GM10248 (cell line): Measurements from ENCODE around the gene CRTC1.

ENCODE experiments used
- CTCF ChIA-PET: fragments of 300-600 bp; sonication (Branson Sonifier 250); formaldehyde crosslinking; extraction: SDS; loops from one replicate; lab custom pipeline; 2021; ENCODE audit warnings: antibody characterized with exemption; lab: Yijun Ruan, JAX
- POLR2A ChIA-PET: fragments of 350-650 bp; sonication (Branson Sonifier 250); formaldehyde crosslinking; extraction: SDS; loops from one replicate; lab custom pipeline; 2020; ENCODE audit warnings: antibody characterized with exemption; lab: Yijun Ruan, JAX
- DNase-seq: peaks from one replicate; pipeline ENCODE4 v3.0.0; 2012; ENCODE audit errors: extremely low spot score
- TF ChIP-seq, protein P1 (sequence below): IDR thresholded peaks from 2 replicates; pipeline ENCODE4 v1.5.1; 2012; ENCODE audit warnings: mild to moderate bottlenecking, low read depth; ENCODE audit errors: extremely low read depth, missing control alignments, control extremely low read depth

CRTC1 gene

DNA sequence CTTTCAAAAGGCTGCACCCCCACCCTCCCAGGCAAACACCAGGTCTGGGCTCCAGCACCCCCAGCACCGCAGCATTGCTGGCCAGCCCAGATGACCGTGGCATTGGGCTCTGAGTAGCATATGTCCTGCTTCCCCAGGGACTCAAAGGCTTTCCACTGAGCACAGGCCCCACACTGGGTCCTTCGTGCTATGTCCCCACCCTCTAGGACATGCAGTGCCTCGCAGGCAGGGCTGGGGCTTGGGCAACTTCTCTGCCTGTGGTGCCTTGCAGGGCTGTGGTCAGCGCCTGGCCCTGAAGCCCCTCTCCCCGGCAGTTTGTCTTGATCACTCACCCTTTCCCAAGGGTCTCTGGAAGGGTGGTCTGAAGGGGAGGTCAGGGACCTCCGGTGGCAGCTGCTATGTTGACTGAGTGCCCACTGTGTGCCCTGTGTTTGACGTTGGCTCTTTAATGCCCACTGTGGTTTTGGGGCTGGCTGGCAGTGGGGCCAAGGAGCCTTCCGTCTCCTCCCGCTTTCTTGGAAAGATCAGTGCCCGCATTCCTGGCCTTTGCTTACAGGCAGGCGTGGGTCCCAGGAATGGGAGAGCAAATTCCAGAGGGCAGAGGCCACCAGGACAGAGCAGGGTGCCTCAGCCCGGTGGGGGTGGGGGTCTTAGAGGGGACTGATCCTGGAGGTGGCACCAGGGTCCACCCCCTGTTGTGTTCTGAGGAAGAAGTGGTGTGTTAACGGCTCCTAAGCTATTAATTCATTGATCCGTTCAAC is 20.3 kb upstream of the CRTC1 start:
- TF ChIP-seq, protein P1, sequence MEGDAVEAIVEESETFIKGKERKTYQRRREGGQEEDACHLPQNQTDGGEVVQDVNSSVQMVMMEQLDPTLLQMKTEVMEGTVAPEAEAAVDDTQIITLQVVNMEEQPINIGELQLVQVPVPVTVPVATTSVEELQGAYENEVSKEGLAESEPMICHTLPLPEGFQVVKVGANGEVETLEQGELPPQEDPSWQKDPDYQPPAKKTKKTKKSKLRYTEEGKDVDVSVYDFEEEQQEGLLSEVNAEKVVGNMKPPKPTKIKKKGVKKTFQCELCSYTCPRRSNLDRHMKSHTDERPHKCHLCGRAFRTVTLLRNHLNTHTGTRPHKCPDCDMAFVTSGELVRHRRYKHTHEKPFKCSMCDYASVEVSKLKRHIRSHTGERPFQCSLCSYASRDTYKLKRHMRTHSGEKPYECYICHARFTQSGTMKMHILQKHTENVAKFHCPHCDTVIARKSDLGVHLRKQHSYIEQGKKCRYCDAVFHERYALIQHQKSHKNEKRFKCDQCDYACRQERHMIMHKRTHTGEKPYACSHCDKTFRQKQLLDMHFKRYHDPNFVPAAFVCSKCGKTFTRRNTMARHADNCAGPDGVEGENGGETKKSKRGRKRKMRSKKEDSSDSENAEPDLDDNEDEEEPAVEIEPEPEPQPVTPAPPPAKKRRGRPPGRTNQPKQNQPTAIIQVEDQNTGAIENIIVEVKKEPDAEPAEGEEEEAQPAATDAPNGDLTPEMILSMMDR: no peak
- CTCF ChIA-PET: no interaction called here
- no peak for DNase-seq
- POLR2A ChIA-PET: no interaction called here

DNA sequence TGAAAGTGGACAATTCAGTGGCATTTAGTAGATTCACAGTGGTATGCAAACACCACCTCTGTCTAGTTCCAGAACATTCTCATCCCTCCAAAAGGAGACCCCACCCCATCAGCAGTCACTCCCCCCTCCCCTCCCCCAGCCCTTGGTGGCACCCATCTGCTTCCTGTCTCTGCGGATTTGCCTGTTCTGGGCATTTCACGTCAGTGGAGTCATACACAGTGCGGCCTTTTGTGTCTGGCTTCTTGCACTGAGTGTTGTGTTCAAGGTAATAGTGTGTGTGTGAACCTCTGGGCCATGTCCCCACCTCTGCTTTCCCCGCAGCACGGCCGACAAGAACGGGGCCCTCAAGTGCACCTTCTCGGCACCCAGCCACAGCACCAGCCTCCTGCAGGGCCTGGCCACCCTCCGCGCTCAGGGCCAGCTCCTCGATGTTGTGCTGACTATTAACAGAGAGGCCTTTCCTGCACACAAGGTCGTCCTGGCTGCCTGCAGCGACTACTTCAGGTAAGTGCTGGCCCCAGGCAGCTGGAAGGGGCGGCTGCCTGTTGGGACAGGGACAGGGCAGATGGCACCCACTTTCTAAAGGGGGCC is 19.4 kb upstream of the CRTC1 start:
- POLR2A ChIA-PET: no interaction called here
- no peak for DNase-seq
- TF ChIP-seq, protein P1: no peak
- CTCF ChIA-PET: no interaction called here

DNA sequence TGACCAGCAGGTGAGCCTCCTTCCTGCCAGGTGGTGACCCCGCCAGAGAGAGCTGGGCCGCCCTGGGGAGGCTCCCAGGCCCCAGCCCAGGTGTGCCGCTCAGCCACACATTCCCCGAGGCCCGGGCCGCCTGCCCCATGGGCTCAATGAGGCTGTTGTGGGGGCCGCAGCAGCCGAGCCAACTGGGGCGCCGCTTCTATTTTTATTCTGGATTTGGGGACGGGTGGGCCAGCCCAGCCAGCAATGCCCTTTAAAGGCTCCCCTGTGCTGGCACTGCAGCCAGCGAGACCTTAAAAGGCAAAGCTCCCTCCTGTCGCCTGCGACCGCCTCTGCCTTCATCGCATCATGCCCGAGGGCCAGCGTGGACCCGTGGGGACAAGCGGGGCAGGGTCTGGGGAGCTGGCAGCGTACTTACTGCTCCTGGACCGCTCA is 17.7 kb upstream of the CRTC1 start:
- CTCF ChIA-PET: interaction anchor here (0.8 to 1.4 kb wide), 3 partner anchors 10 to 72 kb away, joined by 3 to 4 read pairs (median 4); no protein-coding TSS in a partner anchor
- POLR2A ChIA-PET: no interaction called here
- no peak for DNase-seq
- TF ChIP-seq, protein P1: no peak

DNA sequence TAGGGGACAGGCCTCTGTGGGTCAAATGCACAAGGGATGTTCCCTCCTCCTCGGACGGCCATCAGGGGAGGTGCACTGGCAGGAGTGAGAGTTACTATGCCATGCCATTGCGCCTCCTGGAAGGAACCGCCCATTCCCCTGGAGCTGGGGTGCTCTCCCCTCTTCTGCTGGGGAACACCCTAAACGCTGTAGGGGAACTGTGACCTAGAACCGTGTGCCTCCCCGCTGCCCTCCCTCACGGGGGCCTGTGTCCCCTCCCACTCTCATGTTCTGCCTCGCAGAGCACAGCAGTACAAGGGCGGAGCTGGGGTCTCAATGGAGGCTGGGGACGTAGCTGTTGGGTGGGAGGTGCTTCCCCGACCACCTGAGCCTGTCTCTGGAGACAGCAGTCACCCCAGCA is 17.2 kb upstream of the CRTC1 start:
- ChIA-PET POLR2A (no interaction called here), CTCF (interaction anchor here (0.8 to 1.4 kb wide), 4 partner anchors 9 to 77 kb away, joined by 3 to 5 read pairs (median 4); partner anchors contain the start of gene REX1BD)
- TF ChIP-seq, protein P1: no peak
- no peak for DNase-seq

DNA sequence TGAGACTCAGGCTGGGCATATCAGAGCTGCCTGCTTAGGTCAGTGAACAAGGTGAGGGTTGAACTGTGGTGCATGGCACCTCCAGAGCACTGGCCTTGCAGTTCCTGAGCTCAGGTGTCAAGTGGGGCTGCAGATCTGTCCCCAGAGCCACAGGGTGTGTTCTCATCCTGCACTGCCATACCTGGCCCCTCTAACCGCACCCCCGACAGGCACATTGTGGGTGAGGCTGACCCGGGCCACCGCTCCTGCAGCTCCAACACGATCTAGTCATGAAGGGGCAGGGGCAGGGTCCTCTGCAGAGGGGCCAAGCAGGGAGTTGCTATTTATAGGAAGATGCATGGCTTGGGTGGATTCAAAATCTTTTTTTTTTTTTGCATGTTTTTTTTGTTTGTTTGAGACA is 16.7 kb upstream of the CRTC1 start:
- POLR2A ChIA-PET: no interaction called here
- CTCF ChIA-PET: interaction anchor here (0.8 to 1.4 kb wide), 3 partner anchors 9 to 78 kb away, joined by 3 to 5 read pairs (median 4); partner anchors contain the start of gene REX1BD

DNA sequence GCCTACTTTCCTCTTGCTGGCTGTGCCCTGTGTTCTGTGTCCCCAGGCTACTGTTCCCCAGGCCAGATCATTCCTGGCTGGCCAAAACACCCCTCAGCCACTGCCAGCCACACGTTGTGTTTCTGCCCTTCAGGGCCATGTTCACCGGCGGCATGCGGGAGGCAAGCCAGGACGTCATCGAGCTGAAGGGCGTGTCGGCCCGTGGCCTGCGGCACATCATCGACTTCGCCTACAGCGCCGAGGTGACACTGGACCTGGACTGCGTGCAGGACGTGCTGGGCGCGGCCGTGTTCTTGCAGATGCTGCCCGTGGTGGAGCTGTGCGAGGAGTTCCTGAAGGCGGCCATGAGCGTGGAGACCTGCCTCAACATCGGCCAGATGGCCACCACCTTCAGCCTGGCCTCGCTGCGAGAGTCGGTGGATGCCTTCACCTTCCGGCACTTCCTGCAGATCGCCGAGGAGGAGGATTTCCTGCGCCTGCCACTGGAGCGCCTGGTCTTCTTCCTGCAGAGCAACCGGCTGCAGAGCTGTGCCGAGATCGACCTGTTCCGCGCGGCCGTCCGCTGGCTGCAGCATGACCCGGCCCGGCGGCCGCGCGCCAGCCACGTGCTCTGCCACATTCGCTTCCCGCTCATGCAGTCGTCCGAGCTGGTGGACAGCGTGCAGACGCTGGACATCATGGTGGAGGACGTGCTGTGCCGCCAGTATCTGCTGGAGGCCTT is 15.8 kb upstream of the CRTC1 start:
- ChIA-PET POLR2A (no interaction called here), CTCF (no interaction called here)
- no peak for DNase-seq
- TF ChIP-seq, protein P1: no peak

More for the DNA sequence above, 16.7 kb upstream of the CRTC1 start:
- DNase-seq: no peak
- TF ChIP-seq, protein P1: no peak
